ENCODE measurements around the gene ATAD3A. TPM values are rescaled to one million over a fixed set of nuclear protein-coding genes. Genes with fewer than 3 reads are reported as not detected.
"Not testable (repeated sequence)": the region's sequence is repeated elsewhere in the genome, so short reads cannot be mapped to it uniquely, and the experiment has no call there.

ATAD3A gene
- total RNA-seq, 2 donors from 2014 or later: 52.7 to 126 TPM

DNA sequence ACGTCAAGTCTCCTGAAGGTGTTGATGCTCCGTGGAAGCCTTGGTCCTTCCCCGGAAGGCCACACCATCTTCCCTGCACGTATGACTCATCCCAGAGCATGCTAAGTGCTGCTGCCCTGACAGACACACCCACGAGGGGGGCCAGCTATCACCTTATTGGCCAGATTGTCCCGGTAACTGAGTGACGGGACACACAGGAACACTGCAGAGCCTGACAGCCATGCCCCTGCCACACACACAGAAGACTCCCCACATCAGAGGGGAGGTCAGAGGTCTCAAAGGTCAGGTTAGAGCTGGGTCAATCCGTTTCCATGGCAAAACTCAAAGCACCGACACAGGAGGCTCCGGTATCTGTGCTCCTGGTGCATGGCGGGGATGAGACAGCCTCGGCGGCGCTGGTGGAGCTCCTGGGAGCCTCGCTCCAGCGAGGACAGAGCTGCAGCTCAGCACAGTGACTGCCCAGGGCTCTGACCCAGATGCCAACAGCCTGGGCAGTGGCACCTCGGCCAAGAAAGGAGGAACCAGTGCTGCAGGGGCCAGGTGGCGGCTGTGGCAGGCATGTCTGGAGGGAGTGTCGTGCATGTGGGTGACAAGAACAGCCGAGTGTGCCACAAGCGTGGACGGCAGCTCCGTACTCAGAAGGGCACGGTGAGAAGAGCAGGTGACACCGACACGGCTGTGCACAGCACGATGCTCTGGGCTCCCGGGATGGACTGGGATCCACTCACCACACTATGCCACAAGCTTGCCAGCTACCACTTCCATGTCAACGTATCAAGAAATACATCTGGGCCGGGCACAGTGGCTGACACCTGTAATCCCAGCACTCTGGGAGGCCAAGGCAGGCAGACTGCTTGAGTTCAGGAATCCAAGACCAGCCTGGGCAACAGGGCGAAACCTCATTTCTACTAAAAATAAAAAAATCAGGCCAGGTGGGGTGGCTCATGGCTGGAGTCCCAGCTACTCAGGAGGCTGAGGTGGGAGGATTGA is 43.3 kb downstream of the ATAD3A start:
- Mint-ChIP-seq H3K27ac (no peak overlapping the region), H3K4me1 (ENCODE audit: low read depth in 2 of 2) (peaks cover 6 to 17% of the 10 kb centered on the region in 2 donors), H3K36me3 (no peaks in the 10 kb centered on the region), H3K27me3 (no peaks in the 10 kb centered on the region), H3K4me3 (no peak overlapping the region), H3K9me3 (no peaks in the 10 kb centered on the region)
- ATAC-seq (peak in 1 of 2 donors; percentile 45), DNase-seq (ENCODE audit: low spot score) (no peak)

- H3K9me3 Mint-ChIP-seq: no peaks in the 10 kb centered on the region
- H3K36me3 Mint-ChIP-seq: no peaks in the 10 kb centered on the region
- ATAC-seq (no peak), DNase-seq (ENCODE audit: low spot score) (no peak)
- H3K4me3 Mint-ChIP-seq: no peak overlapping the region
- no peaks in the 10 kb centered on the region for H3K27me3 Mint-ChIP-seq
- no peak overlapping the region for H3K27ac Mint-ChIP-seq
- peaks cover 6 to 14% of the 10 kb centered on the region in 2 donors for H3K4me1 Mint-ChIP-seq (ENCODE audit: low read depth in 2 of 2)
Observed at GRCh38 chr1:1556505-1556904, 44.5 kb downstream of the ATAD3A start.

DNA sequence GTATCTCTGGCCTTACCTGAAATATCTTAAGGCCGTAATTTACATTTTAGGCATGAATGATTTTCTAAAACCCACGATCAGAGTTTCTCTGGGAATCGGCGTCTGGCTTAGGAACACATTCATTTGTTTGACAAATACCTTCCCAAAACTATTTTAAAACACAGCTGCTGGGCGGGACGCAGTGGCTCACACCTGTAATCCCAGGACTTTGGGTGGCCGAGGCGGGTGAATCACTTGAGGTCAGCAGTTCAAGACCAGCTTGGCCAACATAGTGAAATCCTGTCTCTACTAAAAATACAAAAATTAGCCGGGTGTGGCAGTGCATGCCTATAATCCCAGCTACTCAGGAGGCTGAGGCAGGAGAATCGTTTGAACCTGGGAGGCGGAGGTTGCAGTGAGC is 45.0 kb downstream of the ATAD3A start:
- not testable (repeated sequence) for H3K27me3 Mint-ChIP-seq; DNase-seq (ENCODE audit: low spot score); H3K27ac Mint-ChIP-seq; ATAC-seq; H3K36me3 Mint-ChIP-seq; H3K9me3 Mint-ChIP-seq; H3K4me3 Mint-ChIP-seq
- peaks cover 6 to 17% of the 10 kb centered on the region in 2 donors for H3K4me1 Mint-ChIP-seq (ENCODE audit: low read depth in 2 of 2)

DNA sequence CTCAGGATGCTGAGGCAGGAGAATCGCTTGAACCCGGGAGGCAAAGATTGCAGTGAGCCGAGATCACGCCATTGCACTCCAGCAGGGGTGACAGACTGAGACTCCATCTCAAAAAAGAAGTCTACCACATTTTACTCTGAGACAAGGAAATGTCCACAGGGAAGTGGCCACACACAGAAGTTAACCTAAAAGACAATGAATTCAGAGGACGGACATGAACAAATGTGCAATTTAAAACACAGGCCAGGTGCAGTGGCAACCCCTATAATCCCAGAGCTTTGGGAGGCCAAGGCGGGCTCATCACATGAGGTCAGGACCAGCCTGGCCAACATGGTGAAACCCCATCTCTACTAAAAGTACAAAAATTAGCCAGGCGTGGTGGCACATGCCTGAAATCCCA is 45.7 kb downstream of the ATAD3A start:
- ATAC-seq; H3K9me3 Mint-ChIP-seq; H3K27ac Mint-ChIP-seq; H3K4me3 Mint-ChIP-seq; H3K27me3 Mint-ChIP-seq; H3K36me3 Mint-ChIP-seq; DNase-seq (ENCODE audit: low spot score): not testable (repeated sequence)
- peaks cover 6 to 17% of the 10 kb centered on the region in 2 donors for H3K4me1 Mint-ChIP-seq (ENCODE audit: low read depth in 2 of 2)

DNA sequence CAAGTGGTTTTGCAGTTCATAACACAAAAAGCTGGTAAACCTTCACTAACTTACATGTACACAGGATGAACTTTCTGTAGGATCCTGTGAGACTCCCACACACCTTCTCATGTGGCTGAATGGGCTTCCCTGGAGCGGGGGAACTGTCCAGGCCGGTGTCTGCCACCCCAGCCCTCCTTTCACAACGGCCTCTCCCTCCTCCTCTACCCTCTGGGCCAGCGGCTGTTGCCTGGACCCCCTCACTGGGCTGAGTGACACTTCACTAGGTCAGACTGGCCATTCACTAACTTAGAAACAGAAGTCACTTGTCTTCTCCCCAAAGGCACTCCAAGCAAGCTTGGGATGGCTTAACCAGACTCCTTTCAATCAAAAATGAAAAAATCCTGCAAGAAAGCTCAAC is 46.6 kb downstream of the ATAD3A start:
- ATAC-seq: no peak
- DNase-seq (ENCODE audit: low spot score): no peak
- no peak overlapping the region for H3K27ac Mint-ChIP-seq
- H3K4me3 Mint-ChIP-seq: no peak overlapping the region
- peaks cover 6 to 17% of the 10 kb centered on the region in 2 donors for H3K4me1 Mint-ChIP-seq (ENCODE audit: low read depth in 2 of 2)
- H3K9me3 Mint-ChIP-seq: no peaks in the 10 kb centered on the region
- no peaks in the 10 kb centered on the region for H3K36me3 Mint-ChIP-seq
- no peaks in the 10 kb centered on the region for H3K27me3 Mint-ChIP-seq

- ATAC-seq: no peak
Observed at GRCh38 chr1:1559066-1559465, 47.1 kb downstream of the ATAD3A start.

GRCh38 chr1:1560178-1560577 is 48.2 kb downstream of the ATAD3A start:
- peaks cover 8 to 18% of the 10 kb centered on the region in 2 donors for H3K4me1 Mint-ChIP-seq (ENCODE audit: low read depth in 2 of 2)

More at GRCh38 chr1:1559066-1559465, 47.1 kb downstream of the ATAD3A start:
- no peak overlapping the region for H3K27ac Mint-ChIP-seq
- no peak for DNase-seq (ENCODE audit: low spot score)
- H3K36me3 Mint-ChIP-seq: no peaks in the 10 kb centered on the region
- peaks cover 6 to 18% of the 10 kb centered on the region in 2 donors for H3K4me1 Mint-ChIP-seq (ENCODE audit: low read depth in 2 of 2)
- H3K4me3 Mint-ChIP-seq: no peak overlapping the region
- no peaks in the 10 kb centered on the region for H3K9me3 Mint-ChIP-seq
- H3K27me3 Mint-ChIP-seq: no peaks in the 10 kb centered on the region

DNA sequence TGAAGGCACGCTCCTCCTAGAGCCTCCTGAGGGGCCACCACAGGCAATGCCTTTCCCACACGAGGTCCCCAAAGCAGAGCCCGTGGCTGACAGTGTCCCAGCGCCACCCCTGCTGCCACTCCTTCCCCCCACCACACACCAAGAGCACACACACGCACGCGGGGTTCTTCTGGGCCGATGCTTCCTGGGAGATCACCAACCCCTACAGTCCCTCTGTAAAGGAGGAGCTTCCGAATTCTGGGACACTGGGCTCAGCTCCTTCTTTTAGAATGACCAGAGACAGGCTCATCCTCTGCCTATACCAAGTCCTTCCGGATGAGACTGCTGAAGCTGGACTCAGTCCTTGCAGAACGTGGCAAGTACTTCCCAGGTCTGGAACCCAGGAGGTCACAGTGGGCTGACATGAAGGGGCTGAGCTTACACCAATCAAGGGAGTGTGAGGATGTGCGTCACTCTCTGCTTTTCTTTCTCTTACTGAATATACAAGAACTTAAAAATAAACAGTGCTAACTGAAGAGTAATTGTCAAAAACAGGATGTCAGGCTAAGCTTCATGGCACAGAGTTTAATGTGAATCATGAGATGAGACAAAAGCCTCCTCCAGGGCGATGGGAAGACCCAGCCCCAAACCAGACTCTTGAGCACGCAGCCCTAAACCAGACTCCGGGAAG is 50.0 kb downstream of the ATAD3A start:
- H3K4me3 Mint-ChIP-seq: no peak overlapping the region
- ATAC-seq (no peak), DNase-seq (ENCODE audit: low spot score) (no peak)
- peak overlapping the region in 1 of 2 donors; percentile 27 for H3K27ac Mint-ChIP-seq
- H3K4me1 Mint-ChIP-seq (ENCODE audit: low read depth in 2 of 2): peaks cover 9 to 20% of the 10 kb centered on the region in 2 donors
- H3K27me3 Mint-ChIP-seq: no peaks in the 10 kb centered on the region
- peaks cover 6% of the 10 kb centered on the region for H3K36me3 Mint-ChIP-seq
- no peaks in the 10 kb centered on the region for H3K9me3 Mint-ChIP-seq

More at GRCh38 chr1:1560178-1560577, 48.2 kb downstream of the ATAD3A start:
- no peak overlapping the region for H3K4me3 Mint-ChIP-seq
- H3K27me3 Mint-ChIP-seq: no peaks in the 10 kb centered on the region
- no peak overlapping the region for H3K27ac Mint-ChIP-seq
- DNase-seq (ENCODE audit: low spot score) (no peak), ATAC-seq (no peak)
- no peaks in the 10 kb centered on the region for H3K9me3 Mint-ChIP-seq
- H3K36me3 Mint-ChIP-seq: peaks cover 6% of the 10 kb centered on the region

GRCh38 chr1:1562556-1563195 is 50.7 kb downstream of the ATAD3A start:
- no peaks in the 10 kb centered on the region for H3K27me3 Mint-ChIP-seq
- ATAC-seq (no peak), DNase-seq (ENCODE audit: low spot score) (no peak)
- H3K27ac Mint-ChIP-seq: no peak overlapping the region
- peaks cover 14 to 27% of the 10 kb centered on the region in 2 donors for H3K4me1 Mint-ChIP-seq (ENCODE audit: low read depth in 2 of 2)
- no peaks in the 10 kb centered on the region for H3K9me3 Mint-ChIP-seq
- H3K4me3 Mint-ChIP-seq: no peak overlapping the region
- peaks cover 6% of the 10 kb centered on the region for H3K36me3 Mint-ChIP-seq

DNA sequence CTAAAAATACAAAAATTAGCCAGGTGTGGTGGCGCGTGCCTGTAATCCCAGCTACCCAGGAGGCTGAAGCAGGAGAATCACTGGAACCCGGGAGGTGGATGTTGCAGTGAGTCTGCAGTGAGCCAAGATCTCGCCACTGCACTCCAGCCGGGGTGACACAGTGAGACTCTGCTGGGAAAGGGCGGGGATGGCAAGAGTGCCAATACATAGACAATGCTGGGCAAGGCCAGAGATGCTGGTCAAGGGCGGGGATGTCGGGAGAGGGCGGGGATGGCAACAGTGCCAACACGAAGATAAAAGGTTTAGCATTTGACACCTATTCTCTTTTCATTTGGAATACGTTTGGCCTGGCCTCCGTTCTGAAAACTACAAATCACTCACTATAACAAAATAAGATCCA is 51.7 kb downstream of the ATAD3A start:
- no peak for ATAC-seq
- Mint-ChIP-seq H3K36me3 (peaks cover 6% of the 10 kb centered on the region), H3K4me3 (no peak overlapping the region), H3K27me3 (no peaks in the 10 kb centered on the region), H3K27ac (no peak overlapping the region), H3K4me1 (ENCODE audit: low read depth in 2 of 2) (peaks cover 14 to 25% of the 10 kb centered on the region in 2 donors), H3K9me3 (no peaks in the 10 kb centered on the region)
- DNase-seq (ENCODE audit: low spot score): no peak

DNA sequence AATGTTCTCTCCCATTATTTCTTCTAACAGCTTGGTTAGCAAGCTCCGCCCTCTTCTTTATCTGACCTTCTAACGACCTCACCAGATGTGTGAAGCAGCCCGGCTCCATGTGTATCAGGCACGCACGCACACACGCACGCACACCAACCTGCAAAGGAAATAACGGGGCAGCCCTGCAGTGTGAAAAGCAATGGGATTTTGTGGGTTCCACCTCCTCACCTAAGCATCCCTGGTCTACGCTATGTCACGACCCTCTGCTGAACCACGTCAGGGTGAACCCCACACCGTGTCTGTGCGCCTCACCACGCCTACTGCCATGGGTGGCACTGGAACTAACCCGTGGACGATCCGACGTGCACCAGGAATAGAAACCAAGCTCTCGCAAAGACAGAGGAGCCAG is 52.3 kb downstream of the ATAD3A start:
- ATAC-seq (no peak), DNase-seq (ENCODE audit: low spot score) (no peak)
- peaks cover 14 to 23% of the 10 kb centered on the region in 2 donors for H3K4me1 Mint-ChIP-seq (ENCODE audit: low read depth in 2 of 2)
- no peak overlapping the region for H3K27ac Mint-ChIP-seq
- no peak overlapping the region for H3K4me3 Mint-ChIP-seq
- H3K27me3 Mint-ChIP-seq: no peaks in the 10 kb centered on the region
- no peaks in the 10 kb centered on the region for H3K9me3 Mint-ChIP-seq
- peaks cover 6% of the 10 kb centered on the region for H3K36me3 Mint-ChIP-seq

GRCh38 chr1:1565340-1565739 is 53.4 kb downstream of the ATAD3A start:
- DNase-seq (ENCODE audit: low spot score): no peak
- Mint-ChIP-seq H3K9me3 (no peaks in the 10 kb centered on the region), H3K27me3 (no peaks in the 10 kb centered on the region), H3K27ac (no peak overlapping the region), H3K4me3 (no peak overlapping the region), H3K36me3 (peaks cover 6% of the 10 kb centered on the region), H3K4me1 (ENCODE audit: low read depth in 2 of 2) (peaks cover 22 to 29% of the 10 kb centered on the region in 2 donors)
- ATAC-seq: no peak

DNA sequence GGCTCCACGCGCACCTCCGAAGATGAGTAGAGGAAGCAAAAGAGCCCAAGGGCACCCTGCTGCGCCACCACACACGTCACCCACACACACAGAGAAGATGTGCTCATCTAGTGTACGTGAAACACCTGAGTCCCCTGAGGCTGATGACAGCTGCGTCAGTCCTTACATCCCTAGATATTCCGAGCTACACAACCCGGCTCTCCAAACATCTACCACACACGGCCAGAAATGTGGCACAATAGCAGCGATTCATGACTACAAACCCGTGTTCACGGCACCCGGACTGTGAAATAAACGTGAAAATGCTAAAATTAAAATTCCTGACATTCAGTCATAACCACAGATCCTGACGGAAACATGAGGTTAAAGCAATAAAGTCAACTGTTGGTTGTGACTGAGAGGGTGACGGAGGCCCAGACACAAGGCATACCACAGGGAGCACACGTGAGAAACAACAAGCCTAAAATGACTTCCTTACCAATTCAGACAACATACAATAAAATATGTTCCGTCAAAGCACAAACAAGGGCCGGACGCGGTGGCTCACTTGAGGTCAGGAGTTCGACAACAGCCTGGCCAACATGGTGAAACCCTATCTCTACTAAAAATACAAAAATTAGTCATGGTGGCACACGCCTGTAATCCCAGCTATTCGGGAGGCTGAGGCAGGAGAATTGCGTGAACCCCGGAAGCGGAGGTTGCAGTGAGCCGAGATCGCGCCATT is 55.4 kb downstream of the ATAD3A start:
- DNase-seq (ENCODE audit: low spot score) (no peak), ATAC-seq (no peak)
- H3K4me1 Mint-ChIP-seq (ENCODE audit: low read depth in 2 of 2): peaks cover 30 to 33% of the 10 kb centered on the region in 2 donors
- H3K27me3 Mint-ChIP-seq: no peaks in the 10 kb centered on the region
- peaks cover 6% of the 10 kb centered on the region for H3K36me3 Mint-ChIP-seq
- H3K9me3 Mint-ChIP-seq: no peaks in the 10 kb centered on the region
- peak overlapping the region in 1 of 2 donors; percentile 73 for H3K27ac Mint-ChIP-seq
- H3K4me3 Mint-ChIP-seq: peak overlapping the region; percentile 34

Measured in natural killer cell treated with Interleukin-12 subunit alpha and Interleukin-12 subunit beta and Interleukin-15 and Interleukin-18, amount 100 ng/mL, for 72 hours (primary cell).